ENCODE results near the gene BCL2.

BCL2 gene

DNA sequence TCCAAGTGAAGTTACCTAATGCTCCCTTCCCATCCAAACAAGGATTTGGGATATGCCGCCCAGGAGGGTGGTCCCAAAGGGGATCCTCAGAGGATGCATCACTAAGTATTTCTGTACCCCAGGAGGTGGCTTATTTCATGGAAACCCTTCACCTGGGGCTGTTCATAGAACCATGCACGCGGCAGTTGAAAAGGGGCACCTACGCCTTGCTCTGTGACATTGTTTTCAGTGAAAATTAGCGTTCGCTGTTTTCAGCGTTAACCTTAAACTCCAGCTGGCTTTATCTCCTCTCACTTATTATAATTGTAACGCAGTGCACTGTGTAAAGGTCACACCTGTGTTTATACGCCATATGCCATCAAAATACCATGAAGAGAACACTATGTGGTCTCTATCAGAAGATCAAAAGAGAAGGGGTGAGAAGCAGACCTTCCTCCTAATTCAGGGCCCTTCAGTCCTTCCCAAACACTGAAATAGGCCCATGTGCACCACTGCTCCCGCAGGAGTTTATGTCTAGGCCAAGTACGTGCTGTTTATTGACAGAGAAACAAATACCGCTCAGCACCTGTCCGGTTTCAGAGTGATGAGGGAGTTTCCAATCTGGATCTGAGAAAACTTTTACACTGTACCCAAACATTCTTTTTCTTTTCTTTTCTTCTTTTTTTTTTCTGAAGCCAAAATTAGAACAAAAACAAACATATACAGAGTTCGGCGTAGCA, 162.1 kb downstream of the BCL2 start:
- no peak for DNase-seq (ENCODE audit: low read depth in 2 of 2)

DNA sequence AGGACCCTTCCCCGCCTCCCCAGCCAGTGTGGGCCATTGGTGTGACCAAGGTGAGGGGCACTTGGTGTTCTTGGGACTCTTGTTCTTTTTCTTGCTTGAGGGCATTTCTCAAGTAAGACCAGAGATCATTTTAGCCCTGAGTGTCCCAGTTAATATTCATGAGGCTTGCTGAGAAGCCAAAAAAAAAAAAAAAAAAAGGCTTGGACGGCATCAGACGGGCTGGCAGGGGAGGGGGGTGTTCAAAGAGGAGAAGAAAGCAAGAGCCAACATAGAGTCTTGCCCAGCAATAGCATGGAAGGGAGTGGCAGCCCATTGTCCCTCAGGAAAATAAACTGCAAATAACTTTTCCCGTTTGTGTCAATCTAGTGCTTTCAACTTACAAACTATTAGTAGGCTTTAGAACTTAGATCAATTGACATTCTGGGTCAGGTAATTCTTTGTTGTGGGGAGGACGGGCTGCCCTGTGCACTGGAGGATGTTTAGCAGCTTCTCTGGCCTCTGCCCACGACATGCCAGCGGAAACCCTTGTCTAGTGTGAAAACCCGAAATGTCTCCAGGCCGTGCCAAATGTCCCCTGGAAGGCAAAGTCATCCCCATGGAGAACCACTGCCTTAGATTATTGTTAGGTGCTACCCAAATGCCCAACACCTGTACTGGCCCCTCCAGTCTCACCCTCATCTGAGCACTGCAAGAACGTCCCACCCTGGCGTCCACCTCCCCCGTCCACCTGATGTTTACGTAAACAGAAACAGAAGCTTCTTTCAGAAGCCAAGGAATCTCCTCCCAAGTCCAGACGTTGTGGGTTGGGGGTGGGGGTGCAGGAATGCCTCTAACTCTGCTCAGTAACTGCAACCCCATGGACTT, 163.4 kb downstream of the BCL2 start:
- no peak for DNase-seq (ENCODE audit: low read depth in 2 of 2)

DNA sequence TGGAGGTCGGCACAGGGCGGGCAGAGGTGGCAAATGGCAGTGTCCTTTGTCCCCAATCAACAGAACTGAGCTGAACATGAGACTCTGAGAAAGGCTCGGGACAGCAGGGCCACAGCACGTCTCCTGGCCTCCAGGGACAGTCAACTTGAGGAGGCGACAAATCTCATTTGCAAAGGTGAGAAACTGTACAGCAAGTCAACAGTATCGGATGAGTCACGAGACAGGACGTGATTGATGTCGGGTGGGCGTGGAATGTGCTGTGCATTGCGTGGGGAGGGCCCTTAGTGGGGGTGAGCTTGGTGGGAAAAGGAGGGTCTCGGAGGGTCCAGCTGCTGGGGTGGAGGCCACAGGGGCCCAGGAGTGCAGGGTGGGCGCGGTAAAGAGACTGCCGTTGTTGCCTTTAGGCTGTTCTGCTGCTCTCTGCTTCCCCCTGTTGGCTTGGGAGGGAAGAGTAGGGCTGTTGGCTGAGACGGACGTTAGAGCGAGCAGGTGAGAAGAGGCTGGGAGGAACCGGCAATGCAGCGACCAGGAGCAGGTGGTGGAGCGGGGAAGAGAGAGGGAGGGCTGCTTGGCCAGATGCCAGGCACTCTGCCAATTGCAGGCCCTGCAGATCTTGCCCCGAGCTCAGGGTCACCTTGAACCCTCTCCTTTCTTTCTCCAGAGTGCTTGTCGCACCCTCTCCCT, 164.3 kb downstream of the BCL2 start:
- DNase-seq (ENCODE audit: low read depth in 2 of 2) = peak; percentile 75 to 79

DNA sequence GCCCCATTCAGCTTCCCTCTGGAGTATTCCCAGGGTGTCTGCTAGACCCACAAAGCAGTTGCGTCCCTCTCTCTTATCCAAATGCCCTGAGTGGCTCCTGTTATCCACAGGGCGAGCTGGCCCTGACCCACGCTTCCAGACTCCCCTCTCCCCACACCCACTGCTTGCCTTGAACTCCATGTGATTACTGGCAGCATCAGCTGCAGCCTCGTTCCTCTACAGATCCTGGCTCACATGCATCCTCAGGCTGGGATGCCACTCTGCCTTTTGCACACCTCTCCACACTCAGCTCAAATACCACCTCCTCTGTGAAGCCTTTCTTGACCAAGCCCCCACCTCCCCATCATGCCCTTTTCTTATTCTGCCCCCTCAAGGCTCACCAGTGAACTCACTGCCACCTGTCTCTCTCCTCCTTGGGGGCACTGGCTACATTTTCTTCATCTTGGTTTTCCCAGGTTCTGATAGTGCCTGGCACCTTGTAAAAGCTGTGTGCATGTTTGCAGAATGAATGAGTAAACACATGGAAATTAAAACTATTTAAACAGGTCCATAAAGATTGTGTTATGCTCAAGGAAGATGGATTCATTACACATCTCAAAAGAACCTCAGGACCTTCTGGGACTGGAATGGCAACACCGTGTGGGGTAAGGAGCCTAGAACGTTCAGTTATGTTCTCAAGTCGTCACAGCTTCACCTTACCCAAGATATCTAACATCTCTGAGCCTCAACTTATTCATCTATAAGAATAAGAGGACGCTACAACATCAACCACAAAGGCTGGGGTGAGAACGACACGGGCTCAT, 165.0 kb downstream of the BCL2 start:
- DNase-seq (ENCODE audit: low read depth in 2 of 2) = no peak

DNA sequence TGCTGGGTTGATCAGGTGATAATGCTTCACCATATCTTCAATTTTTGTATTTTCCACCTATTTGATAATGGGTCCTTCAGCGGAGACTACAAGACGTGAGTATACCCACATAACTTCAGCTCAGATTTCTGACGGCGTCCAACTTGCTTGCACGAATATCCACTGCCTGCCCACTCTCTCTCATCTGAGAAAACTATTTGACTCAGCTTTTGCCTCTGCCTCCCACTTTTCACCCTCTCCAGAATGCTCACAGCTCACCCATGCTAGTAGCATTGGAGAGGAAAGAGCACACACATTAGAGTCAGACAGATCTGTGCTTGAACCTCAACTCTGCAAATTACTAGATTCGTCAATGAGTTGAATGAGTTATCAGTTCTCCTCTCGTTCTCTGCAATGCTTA, 166.8 kb downstream of the BCL2 start:
- peak in 1 of 2 donors; percentile 46 for DNase-seq (ENCODE audit: low read depth in 2 of 2)

DNA sequence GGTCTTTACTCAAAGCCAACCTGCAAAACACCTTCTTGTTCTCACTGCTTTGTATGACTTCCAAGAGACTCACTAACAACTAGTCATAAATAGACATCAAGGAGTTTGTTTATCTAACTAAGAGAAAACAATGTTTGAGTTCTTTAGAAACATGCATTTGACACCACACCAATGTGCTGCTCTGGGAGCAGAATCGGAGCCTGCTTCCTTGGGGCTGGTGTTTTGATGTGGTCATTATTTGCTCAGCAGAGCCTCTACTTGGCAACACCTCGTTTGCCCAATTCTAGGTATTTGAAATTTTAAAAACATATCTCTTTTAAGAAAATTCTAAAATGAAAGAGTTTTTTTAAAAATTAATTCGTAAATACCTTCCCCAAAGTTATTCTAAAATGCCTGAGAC, 167.5 kb downstream of the BCL2 start:
- no peak for DNase-seq (ENCODE audit: low read depth in 2 of 2)

DNA sequence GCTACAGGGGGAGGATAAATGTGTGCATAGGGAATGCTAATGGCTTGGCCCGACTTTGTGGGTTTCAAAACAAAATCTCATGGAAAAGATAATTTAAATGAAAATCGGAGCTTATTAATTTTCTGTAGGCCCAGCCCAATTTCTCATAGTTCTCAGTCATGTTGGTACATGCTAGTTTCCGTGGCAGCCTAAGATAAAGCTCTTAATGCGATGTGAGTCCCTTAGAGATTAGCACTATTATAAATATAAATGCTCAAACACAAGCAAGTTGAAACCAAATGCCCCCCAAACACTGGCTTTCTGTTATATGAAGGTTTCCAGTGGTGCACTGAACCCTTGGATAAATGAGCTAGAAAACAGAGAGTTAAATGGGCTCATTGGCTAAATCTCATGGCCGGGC, 168.0 kb downstream of the BCL2 start:
- no peak for DNase-seq (ENCODE audit: low read depth in 2 of 2)

DNA sequence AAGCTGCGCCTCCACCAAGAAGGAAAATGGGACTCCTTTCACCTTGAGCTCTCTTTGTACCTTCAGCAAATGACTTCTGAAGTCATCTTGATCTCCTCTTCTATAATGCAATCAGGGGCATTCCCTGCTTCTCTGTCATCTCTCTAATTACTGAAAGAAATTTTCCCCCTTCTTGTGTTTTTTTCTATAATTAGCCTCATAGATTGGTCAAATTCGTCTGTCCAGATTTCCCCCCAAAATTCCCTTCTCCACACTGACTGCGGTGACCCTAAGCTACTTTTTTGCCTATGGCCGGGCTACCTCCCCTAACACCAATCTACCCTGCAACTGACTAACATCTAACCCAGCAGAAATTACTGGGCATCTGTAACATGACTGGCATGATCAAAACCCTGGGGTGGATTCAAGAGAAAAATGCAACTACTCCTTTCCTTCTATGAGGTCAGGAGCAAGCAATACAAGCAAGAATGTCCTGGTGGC, 168.6 kb downstream of the BCL2 start:
- no peak for DNase-seq (ENCODE audit: low read depth in 2 of 2)

DNA sequence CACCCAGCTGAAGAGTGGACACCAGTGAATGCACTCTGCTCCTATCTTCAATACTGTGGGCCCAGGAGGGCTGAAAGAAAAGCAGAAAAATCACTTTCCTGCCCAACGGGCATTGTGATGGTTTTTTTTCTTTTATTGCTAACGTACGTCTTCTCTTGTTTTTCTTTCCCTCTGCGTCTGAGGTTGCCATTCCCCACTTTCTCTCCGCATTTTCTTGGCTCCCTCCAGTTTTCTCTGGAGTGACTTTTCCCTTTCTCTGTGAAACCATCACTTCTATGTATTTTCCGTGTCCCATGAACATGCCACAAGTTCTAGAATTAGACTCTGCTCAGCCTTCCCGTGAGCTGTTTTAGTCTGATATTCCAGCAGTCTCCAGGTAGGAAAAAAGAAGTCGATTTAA, 169.2 kb downstream of the BCL2 start:
- DNase-seq (ENCODE audit: low read depth in 2 of 2) = no peak

DNA sequence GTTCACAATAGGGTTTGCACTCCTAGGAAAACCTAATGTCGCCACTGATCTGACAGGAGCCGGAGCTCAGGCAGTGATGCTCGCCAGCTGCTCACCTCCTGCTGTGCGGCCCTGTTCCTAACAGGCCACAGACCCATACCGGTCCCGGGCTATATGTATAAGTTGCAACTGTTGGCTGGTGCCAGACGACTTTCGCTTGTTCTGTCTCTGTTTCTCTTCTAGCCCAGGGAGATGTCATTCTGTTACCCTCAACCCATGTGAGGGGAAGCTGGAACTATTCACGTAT, 170.3 kb downstream of the BCL2 start:
- no peak for DNase-seq (ENCODE audit: low read depth in 2 of 2)

DNA sequence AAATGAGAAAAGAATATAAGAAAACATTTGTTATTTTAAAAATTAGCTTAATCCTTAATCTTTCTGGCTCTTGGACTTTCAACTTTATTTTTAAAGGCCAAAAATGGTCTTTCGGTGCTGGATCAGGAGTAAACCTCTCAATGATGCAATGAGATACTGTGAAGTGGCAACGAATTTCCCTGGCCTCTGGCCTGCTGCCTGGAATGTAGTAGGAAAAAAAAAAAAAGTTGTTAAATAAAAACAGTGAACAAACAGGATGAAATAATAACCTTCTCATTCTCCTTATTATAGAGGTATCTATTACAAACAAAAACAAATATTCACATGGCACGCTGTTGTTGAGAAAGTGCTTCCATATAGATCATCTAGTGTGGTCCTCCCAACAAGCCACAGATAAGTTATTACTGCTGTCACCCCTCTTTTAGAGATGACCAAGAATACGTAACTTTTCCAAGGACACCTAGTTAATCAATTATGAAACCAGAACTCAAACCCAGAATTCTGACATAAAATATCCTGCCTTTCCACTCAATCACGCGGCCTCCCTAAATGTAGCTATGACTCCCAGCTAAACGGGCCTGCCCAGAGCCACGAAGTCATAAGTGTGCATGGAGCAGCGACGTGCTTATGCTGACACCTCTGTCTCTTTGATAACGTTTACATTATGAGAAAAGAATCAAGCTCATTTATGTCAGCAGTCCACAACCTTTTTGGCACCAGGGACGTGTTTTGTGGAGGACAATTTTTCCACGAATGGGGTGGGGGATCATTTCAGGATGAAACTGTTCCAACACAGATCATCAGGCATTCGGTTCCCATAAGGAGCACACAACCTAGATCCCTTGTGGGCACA, 170.9 kb downstream of the BCL2 start:
- DNase-seq (ENCODE audit: low read depth in 2 of 2) = no peak

DNA sequence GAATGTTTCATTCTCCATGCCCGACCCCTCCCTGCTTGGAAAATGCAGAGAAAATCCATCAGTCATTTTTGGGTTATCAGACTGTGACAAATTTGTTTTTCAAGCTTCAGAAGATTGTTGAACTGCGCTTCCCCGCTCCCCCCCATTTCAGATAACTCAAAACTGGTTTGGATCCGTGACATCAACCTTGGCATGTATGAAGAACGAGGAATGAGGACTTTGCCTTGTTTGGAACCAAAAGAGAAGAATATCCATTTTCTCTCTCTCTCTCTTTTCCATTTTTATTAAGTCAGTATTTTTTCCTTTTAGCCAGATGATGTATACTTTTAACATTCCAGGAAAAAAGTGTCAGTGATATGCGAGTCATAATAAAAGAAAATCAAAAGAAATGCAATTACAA, 171.6 kb downstream of the BCL2 start:
- DNase-seq (ENCODE audit: low read depth in 2 of 2) = no peak

DNA sequence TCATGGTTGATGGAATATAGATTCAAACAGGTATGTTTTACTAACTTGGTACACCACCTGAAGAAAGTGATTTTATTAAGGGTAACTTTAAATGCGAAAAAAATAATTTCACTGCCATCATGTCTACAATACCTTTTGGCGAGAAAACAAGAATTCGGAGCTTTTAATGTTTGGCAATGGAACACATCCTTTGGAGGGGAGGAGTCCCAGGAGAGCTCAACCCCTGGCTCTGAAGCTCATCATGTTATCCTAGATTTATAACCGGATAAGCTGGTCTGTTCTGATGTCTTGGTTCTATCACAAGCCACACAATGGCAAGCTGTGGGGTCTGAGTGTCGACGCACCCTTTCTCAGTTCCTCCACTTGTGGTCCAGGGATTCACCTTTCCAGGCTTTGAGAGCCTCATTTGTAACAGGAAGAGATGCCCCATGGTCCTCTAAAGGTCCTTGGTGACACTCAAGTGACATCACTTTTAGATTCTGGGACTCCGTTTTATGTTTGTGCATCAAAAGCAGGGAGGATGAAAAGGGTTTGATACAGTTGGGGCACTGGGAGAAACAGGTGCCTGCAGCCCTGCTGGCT, 172.7 kb downstream of the BCL2 start:
- DNase-seq (ENCODE audit: low read depth in 2 of 2) = no peak

DNA sequence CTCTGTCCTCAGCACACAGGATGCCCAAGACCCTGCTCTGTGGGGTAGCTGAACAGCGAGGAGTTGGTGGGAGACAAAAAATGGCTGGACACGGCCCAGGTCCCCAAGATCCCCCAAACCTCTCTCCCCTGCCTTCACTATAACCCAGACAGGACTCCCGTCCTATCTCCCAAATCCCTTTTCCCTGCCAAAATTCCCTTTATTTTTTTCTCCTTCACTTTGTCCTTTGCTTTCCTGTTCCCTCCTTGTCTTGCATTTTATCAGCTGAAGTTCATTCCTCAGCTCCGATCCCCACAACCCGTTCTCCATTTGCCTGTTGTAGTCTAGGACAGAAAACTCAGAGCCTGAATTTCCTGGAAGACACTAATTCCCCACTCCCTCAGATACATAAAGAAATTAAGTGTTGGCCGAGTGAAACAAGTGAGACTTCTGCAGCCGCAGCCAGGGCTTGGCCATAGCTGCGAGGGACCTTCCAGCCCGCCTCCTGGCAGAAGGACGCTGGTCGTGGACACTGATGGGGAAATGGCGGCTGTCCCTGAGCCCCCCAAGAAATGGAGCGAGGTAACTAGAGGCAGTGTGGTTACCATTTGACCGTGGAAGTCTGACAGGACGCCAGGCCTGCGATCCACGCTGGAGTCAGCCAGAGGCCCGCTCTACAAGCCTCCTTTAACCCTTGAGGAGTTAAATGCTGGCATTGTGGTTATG, 173.6 kb downstream of the BCL2 start:
- DNase-seq (ENCODE audit: low read depth in 2 of 2) = no peak

DNA sequence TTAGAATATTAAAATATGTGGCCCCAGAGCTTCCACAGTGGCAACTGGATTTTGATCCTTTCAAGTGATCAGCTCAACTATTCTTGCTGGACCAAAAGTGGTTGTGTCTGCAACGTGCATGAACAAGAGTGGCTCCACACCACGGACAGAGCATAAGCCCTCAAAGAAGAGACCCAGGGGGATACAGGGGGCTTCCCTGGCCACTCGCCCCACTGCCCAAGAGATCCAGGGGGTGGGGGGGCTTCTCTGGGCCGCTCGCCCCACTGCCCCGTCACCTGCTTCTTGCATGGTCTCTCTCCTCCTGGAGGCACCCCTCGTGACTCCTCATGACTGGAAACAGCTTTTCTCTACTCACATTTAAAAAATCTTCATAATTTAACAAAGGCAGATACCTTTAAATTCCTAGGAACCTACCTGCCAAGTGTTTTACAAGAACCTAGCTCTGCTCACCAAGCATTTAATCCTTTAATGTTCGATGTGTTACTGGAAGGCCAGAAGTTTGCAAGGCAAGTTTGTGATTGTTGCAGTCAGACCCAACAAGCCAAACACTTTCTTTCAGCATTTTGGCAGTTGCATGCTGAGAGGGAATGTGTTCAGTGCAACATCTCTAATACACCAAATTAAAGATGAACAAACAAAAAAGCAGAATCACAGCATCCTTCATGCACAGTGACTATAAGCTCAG, 174.3 kb downstream of the BCL2 start:
- DNase-seq (ENCODE audit: low read depth in 2 of 2) = no peak

DNA sequence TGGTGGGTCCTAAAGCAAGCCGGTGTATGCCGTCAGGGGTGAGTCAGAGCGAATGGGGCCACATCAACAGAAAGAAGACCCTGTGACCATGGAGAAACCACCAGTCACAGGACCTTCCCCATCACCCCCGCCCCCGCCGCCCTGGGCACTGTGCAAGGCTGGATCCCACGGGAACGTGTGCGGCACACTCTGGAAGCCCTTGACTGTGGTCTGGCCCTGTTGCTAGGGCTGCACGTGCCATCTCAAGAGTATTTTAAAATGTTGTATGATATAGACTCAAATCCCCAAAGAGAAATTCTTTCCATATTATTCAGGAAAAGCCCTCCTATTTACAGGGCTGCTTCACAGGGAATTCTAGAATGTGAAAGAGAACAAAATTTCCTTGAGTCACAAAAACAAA, 174.8 kb downstream of the BCL2 start:
- DNase-seq (ENCODE audit: low read depth in 2 of 2) = no peak

DNA sequence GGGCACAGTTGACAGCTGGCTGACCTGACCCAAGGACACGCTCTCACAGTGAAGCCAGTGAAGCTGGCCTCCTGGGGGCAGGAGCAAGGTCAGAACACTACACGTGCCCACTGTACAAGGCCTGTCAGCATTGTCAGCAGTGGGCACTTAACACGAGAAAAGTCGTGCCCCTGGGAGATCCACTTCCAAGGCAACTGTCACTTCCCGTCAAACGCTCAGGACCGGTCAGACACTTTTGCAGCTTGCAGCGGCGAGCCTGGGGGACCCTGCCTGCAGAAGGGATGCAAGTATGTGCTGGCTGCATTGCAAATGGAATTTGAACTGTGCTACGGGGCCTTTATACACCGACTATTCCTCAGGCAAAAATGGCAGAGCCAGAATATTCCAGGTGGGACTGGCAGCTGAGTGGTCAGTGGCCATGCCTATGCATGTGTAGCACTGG, 176.2 kb downstream of the BCL2 start:
- no peak for DNase-seq (ENCODE audit: low read depth in 2 of 2)

DNA sequence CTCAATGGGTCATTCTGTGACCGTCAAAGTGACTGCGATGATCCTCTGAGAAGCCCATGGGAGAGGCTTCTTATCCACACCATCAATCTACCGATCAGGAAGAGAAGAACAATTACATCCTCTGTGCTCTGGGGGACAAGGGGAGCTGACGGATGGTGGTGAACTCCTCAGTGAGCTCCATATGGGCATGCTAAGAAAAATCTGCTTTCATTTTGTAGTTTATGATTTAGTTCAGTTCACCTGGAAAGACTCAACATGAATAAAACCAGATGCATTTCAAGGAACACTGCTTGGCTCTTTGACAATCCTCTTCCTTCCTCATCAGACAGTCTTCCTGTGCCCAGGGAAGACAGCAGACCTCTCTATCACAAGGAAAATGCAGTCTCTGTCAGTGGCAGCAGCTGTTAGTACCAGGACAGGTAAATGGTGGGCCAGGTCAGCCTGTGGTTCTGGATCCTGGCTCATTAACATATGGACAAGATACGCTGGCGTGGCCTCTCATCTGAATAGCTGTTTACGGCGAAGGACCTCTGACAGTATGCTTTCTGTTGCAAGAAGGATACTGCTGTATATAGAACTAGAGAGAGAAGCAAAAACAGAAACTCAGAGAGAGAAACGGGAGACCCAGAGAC, 176.9 kb downstream of the BCL2 start:
- DNase-seq (ENCODE audit: low read depth in 2 of 2) = no peak

DNA sequence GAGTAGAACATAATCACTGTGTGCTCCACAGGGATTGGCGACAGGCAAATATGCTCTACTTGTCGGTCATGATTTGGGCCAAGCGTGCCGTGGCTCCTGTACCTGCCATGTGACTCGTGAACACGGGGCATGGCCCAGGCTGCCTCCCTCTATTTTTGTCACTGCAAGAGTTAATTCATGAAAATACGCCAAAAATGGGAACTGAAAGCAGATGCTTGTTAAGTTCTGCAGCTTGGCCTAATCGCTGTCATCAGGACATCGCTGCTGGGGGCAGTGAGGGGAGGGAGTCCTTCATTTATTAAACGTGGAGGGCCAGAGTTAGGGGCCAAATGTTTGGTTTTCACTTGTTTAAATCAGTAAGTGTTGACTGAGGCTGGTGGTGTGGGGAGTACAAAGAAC, 177.8 kb downstream of the BCL2 start:
- DNase-seq (ENCODE audit: low read depth in 2 of 2) = no peak
